Mesenchymal stem cell (in vitro differentiated cells and primary cell): ENCODE data around the gene SLC24A5.

Experiments
- DNase-seq: peaks from one replicate; pipeline ENCODE4 v3.0.0-alpha.2; 2013
- H2AFZ ChIP-seq: one replicate; pipeline ENCODE4 v1.6.1; 2013; ENCODE audit warnings: low read depth, mild to moderate bottlenecking, control low read depth, inconsistent platforms, low read length, moderate library complexity
- H2AK5ac ChIP-seq: 2 replicates; pipeline ENCODE4 v1.6.1; 2013; ENCODE audit warnings: low read length, moderate library complexity, mild to moderate bottlenecking, inconsistent platforms; ENCODE audit not compliant: severe bottlenecking
- H2BK120ac ChIP-seq: one replicate; pipeline ENCODE4 v1.6.1; 2013; ENCODE audit warnings: low read depth, mild to moderate bottlenecking, inconsistent platforms, low read length, moderate library complexity
- H2BK12ac ChIP-seq, 2 experiments: one replicate each; pipeline ENCODE4 v1.6.1; 2013; ENCODE audit warnings: inconsistent platforms in 2 of 2, low read length in 2 of 2, mild to moderate bottlenecking in 2 of 2, moderate library complexity in 2 of 2, control low read depth in 1 of 2
- H2BK15ac ChIP-seq: one replicate; pipeline ENCODE4 v1.6.1; 2013; ENCODE audit warnings: mild to moderate bottlenecking, low read depth, inconsistent platforms; ENCODE audit not compliant: poor library complexity, severe bottlenecking
- H2BK5ac ChIP-seq: 2 replicates; pipeline ENCODE4 v1.6.1; 2013; ENCODE audit warnings: low read depth, mild to moderate bottlenecking, low read length, control low read depth, inconsistent platforms; ENCODE audit not compliant: poor library complexity, severe bottlenecking
- H3K14ac ChIP-seq, 2 experiments: one replicate each; pipeline ENCODE4 v1.6.1; 2013; ENCODE audit warnings: inconsistent platforms in 2 of 2, low read length in 2 of 2, control low read depth in 1 of 2, mild to moderate bottlenecking in 1 of 2, moderate library complexity in 1 of 2
- H3K18ac ChIP-seq, 2 experiments: one replicate each; pipeline ENCODE4 v1.6.1; 2013; ENCODE audit warnings: inconsistent platforms in 2 of 2, low read length in 2 of 2, control low read depth in 1 of 2, low read depth in 1 of 2, mild to moderate bottlenecking in 1 of 2
- H3K23ac ChIP-seq, 2 experiments: one replicate each; pipeline ENCODE4 v1.6.1; 2013; ENCODE audit warnings: inconsistent platforms in 2 of 2, low read length in 2 of 2, mild to moderate bottlenecking in 2 of 2, moderate library complexity in 2 of 2, control low read depth in 1 of 2
- H3K27ac ChIP-seq: 2 replicates; pipeline ENCODE4 v1.5.1; 2013; ENCODE audit warnings: mild to moderate bottlenecking, moderate library complexity, low read length, control low read depth, inconsistent platforms; ENCODE audit not compliant: poor library complexity, severe bottlenecking
- H3K27me3 ChIP-seq, 2 experiments: 2 replicates each; pipeline versions ENCODE4 v1.6.1 to v1.7.0; 2013; ENCODE audit warnings: low read length in 2 of 2, mild to moderate bottlenecking in 2 of 2, moderate library complexity in 2 of 2, control low read depth in 1 of 2, inconsistent platforms in 1 of 2; ENCODE audit not compliant: control insufficient read depth in 1 of 2, insufficient read depth in 1 of 2
- H3K36me3 ChIP-seq, 2 experiments: 2 replicates each; pipeline versions ENCODE4 v1.6.1 to v1.7.0; 2013; ENCODE audit warnings: low read length in 2 of 2, control low read depth in 1 of 2, inconsistent platforms in 1 of 2, low read depth in 1 of 2, mild to moderate bottlenecking in 1 of 2; ENCODE audit not compliant: insufficient read depth in 2 of 2, control insufficient read depth in 1 of 2
- H3K4ac ChIP-seq, 2 experiments: one replicate each; pipeline ENCODE4 v1.6.1; 2013; ENCODE audit warnings: inconsistent platforms in 2 of 2, low read length in 2 of 2, mild to moderate bottlenecking in 2 of 2, moderate library complexity in 2 of 2, control low read depth in 1 of 2, low read depth in 1 of 2
- H3K4me1 ChIP-seq: 2 replicates; pipeline ENCODE4 v1.6.1; 2013; ENCODE audit warnings: low read depth, low read length, control low read depth; ENCODE audit not compliant: control insufficient read depth, insufficient read depth
- H3K4me2 ChIP-seq: 2 replicates; pipeline ENCODE4 v1.6.1; 2013; ENCODE audit warnings: low read length, mild to moderate bottlenecking, inconsistent platforms; ENCODE audit not compliant: poor library complexity, severe bottlenecking
- H3K4me3 ChIP-seq, 2 experiments: 2 replicates each; pipeline versions ENCODE4 v1.5.1 to v1.7.0; 2013; ENCODE audit warnings: low read length in 2 of 2, mild to moderate bottlenecking in 2 of 2, control low read depth in 1 of 2, low read depth in 1 of 2; ENCODE audit not compliant: insufficient read depth in 1 of 2
- H3K79me1 ChIP-seq: replicated peaks from 2 replicates; pipeline ENCODE4 v1.6.1; 2013; ENCODE audit warnings: mild to moderate bottlenecking, control low read depth, low read length, inconsistent platforms; ENCODE audit not compliant: poor library complexity, severe bottlenecking
- H3K9ac ChIP-seq: 2 replicates; pipeline ENCODE4 v1.7.0; 2013; ENCODE audit warnings: mild to moderate bottlenecking, low read length, moderate library complexity
- H3K9me3 ChIP-seq: 2 replicates; pipeline ENCODE4 v1.7.0; 2013; ENCODE audit warnings: mild to moderate bottlenecking, low read length; ENCODE audit not compliant: control insufficient read depth
- H4K8ac ChIP-seq: one replicate; pipeline ENCODE4 v1.6.1; 2013; ENCODE audit warnings: inconsistent platforms, mild to moderate bottlenecking, low read length, moderate library complexity
- H4K91ac ChIP-seq: one replicate; pipeline ENCODE4 v1.6.1; 2013; ENCODE audit warnings: mild to moderate bottlenecking, low read length, inconsistent platforms
- WGBS: methylation state at CpG from one replicate; pipeline ENCODE4 v1.1.7; 2013; ENCODE audit warnings: mixed read lengths; 5-methylcytosine and 5-hydroxymethylcytosine counted together

SLC24A5 gene

GRCh38 chr15:48105936-48106335 is 14.9 kb upstream of the SLC24A5 start:
- Histone ChIP-seq H2BK15ac (no peak overlapping the region), H3K14ac (no peak overlapping the region), H4K8ac (no peak overlapping the region), H3K79me1 (no peaks in the 10 kb centered on the region), H3K23ac (no peak overlapping the region), H2AK5ac (no peak overlapping the region), H3K4me3 (no peak overlapping the region), H3K36me3 (no peaks in the 10 kb centered on the region), H3K9me3 (no peaks in the 10 kb centered on the region), H2BK12ac (no peak overlapping the region), H2BK120ac (no peak overlapping the region), H3K4ac (no peak overlapping the region), H3K27me3 (peaks cover 6 to 56% of the 10 kb centered on the region in 2 experiments), H4K91ac (no peak overlapping the region), H3K9ac (no peak overlapping the region), H3K4me2 (no peak overlapping the region), H2AFZ (no peak overlapping the region), H3K27ac (no peak overlapping the region), H3K18ac (no peak overlapping the region), H3K4me1 (no peaks in the 10 kb centered on the region), H2BK5ac (no peak overlapping the region)
- DNase-seq = no peak
- WGBS = 98% methylated on average over 2 of the region's 2 CpGs

GRCh38 chr15:48109212-48109611 is 11.6 kb upstream of the SLC24A5 start:
- no peaks in the 10 kb centered on the region for H3K79me1 ChIP-seq
- H2BK120ac ChIP-seq = no peak overlapping the region
- no peak overlapping the region for H2BK5ac ChIP-seq
- H2BK12ac ChIP-seq = no peak overlapping the region
- H3K4ac ChIP-seq = no peak overlapping the region
- no peak overlapping the region for H3K18ac ChIP-seq
- no peak for DNase-seq
- no peak overlapping the region for H2BK15ac ChIP-seq
- H2AFZ ChIP-seq = no peak overlapping the region
- H3K14ac ChIP-seq = no peak overlapping the region
- H3K9ac ChIP-seq = no peak overlapping the region
- WGBS = 88% methylated on average over 2 of the region's 4 CpGs
- no peak overlapping the region for H2AK5ac ChIP-seq
- H4K91ac ChIP-seq = no peak overlapping the region
- no peak overlapping the region for H3K4me2 ChIP-seq
- H3K27me3 ChIP-seq = peaks cover 6 to 58% of the 10 kb centered on the region in 2 experiments
- H3K23ac ChIP-seq = no peak overlapping the region
- H3K4me3 ChIP-seq = no peak overlapping the region
- H3K36me3 ChIP-seq = no peaks in the 10 kb centered on the region
- H4K8ac ChIP-seq = no peak overlapping the region
- H3K27ac ChIP-seq = no peak overlapping the region
- H3K4me1 ChIP-seq = no peaks in the 10 kb centered on the region
- no peaks in the 10 kb centered on the region for H3K9me3 ChIP-seq

GRCh38 chr15:48109856-48110531 is 10.8 kb upstream of the SLC24A5 start:
- H2BK15ac ChIP-seq = no peak overlapping the region
- 86% methylated on average over 5 of the region's 5 CpGs for WGBS

GRCh38 chr15:48112242-48112641 is 8.5 kb upstream of the SLC24A5 start:
- no peak overlapping the region for H3K23ac ChIP-seq
- H3K79me1 ChIP-seq = no peaks in the 10 kb centered on the region
- H2BK5ac ChIP-seq = no peak overlapping the region
- H3K4me1 ChIP-seq = no peaks in the 10 kb centered on the region
- no peak overlapping the region for H3K4me2 ChIP-seq
- H3K27ac ChIP-seq = no peak overlapping the region
- no peak overlapping the region for H3K9ac ChIP-seq
- no peak overlapping the region for H3K14ac ChIP-seq
- no peak overlapping the region for H4K8ac ChIP-seq
- H3K18ac ChIP-seq = no peak overlapping the region
- H2BK120ac ChIP-seq = no peak overlapping the region
- H3K9me3 ChIP-seq = no peaks in the 10 kb centered on the region
- H3K4me3 ChIP-seq = no peak overlapping the region
- no peak overlapping the region for H2AK5ac ChIP-seq
- H2AFZ ChIP-seq = no peak overlapping the region
- DNase-seq = peak; percentile 29
- no peaks in the 10 kb centered on the region for H3K36me3 ChIP-seq
- H2BK12ac ChIP-seq = no peak overlapping the region
- no peak overlapping the region for H4K91ac ChIP-seq
- WGBS = 43% methylated on average over 6 of the region's 6 CpGs
- H3K4ac ChIP-seq = no peak overlapping the region
- H2BK15ac ChIP-seq = no peak overlapping the region
- H3K27me3 ChIP-seq = peaks cover 0 to 34% of the 10 kb centered on the region in 2 experiments

More at GRCh38 chr15:48109856-48110531, 10.8 kb upstream of the SLC24A5 start:
- H3K27me3 ChIP-seq = peaks cover 6 to 56% of the 10 kb centered on the region in 2 experiments
- no peak overlapping the region for H2AFZ ChIP-seq
- no peak overlapping the region for H3K18ac ChIP-seq
- no peaks in the 10 kb centered on the region for H3K79me1 ChIP-seq
- no peaks in the 10 kb centered on the region for H3K4me1 ChIP-seq
- no peak overlapping the region for H3K14ac ChIP-seq
- DNase-seq = no peak
- H2BK120ac ChIP-seq = no peak overlapping the region
- no peak overlapping the region for H2AK5ac ChIP-seq
- H4K91ac ChIP-seq = no peak overlapping the region
- H4K8ac ChIP-seq = no peak overlapping the region
- no peak overlapping the region for H3K4me2 ChIP-seq
- no peak overlapping the region for H3K4me3 ChIP-seq
- no peak overlapping the region for H3K23ac ChIP-seq
- H3K36me3 ChIP-seq = no peaks in the 10 kb centered on the region
- no peaks in the 10 kb centered on the region for H3K9me3 ChIP-seq
- H3K27ac ChIP-seq = no peak overlapping the region
- no peak overlapping the region for H2BK5ac ChIP-seq
- no peak overlapping the region for H2BK12ac ChIP-seq
- no peak overlapping the region for H3K9ac ChIP-seq
- H3K4ac ChIP-seq = no peak overlapping the region
